HepG2 (cell line): Measurements from ENCODE around the gene NOC3L. TPM values are rescaled to one million over a fixed set of nuclear protein-coding genes. Genes with fewer than 3 reads are reported as not detected.

Experiments used
- ATAC-seq: fragments of 200-7000 bp; cut with Tn5 transposase; 3 replicates; pipeline ENCODE4 v1.9.1; 2020; ENCODE audit warnings: mild to moderate bottlenecking, moderate library complexity
- BruUV-seq: library from RNA; stranded (reverse); fragments of 400-500 nt; replicated peaks from 2 replicates; lab custom pipeline; 2021; lab: Mats Ljungman, UMichigan
- CTCF ChIA-PET: fragments of 300-600 bp; formaldehyde crosslinking; extraction: SDS; loops from one replicate; lab custom pipeline; 2021; ENCODE audit warnings: low total read pairs, inconsistent platforms, low intra/inter-chr PET ratio; lab: Yijun Ruan, JAX
- POLR2A ChIA-PET: fragments of 350-600 bp; sonication (Branson Sonifier 250); formaldehyde crosslinking; loops from one replicate; lab custom pipeline; 2020; ENCODE audit warnings: antibody characterized with exemption, inconsistent platforms; lab: Yijun Ruan, JAX
- DNase-seq: peaks from one replicate; pipeline ENCODE4 v3.0.0-alpha.2; 2015; ENCODE audit warnings: low spot score
- FAIRE-seq: peaks from 3 replicates; lab custom pipeline; 2011; peaks lifted over from hg19 to GRCh38; lab: Jason Lieb, UNC
- H2AFZ ChIP-seq: one replicate; pipeline ENCODE4 v1.6.1; 2011; ENCODE audit warnings: low read length, inconsistent platforms
- H3K27ac ChIP-seq: fragments of 300-600 bp; 3 replicates; pipeline ENCODE4 v1.8.0; 2011; ENCODE audit warnings: mixed run types, mild to moderate bottlenecking, mixed read lengths, low read length, inconsistent platforms; ENCODE audit not compliant: insufficient read depth; ENCODE audit errors: extremely low read length
- H3K27me3 ChIP-seq, 2 experiments: fragments of 200-600 bp in 1 of 2; 2 replicates in 1 of 2; 3 replicates in 1 of 2; pipeline versions ENCODE4 v1.6.0 to v1.8.0; 2011; ENCODE audit warnings: low read length in 2 of 2, mild to moderate bottlenecking in 2 of 2, moderate library complexity in 2 of 2, inconsistent platforms in 1 of 2; ENCODE audit not compliant: insufficient read depth in 2 of 2, control insufficient read depth in 1 of 2
- H3K36me3 ChIP-seq, 2 experiments: fragments of 200-600 bp in 1 of 2; replicated peaks in 1 of 2; 2 replicates in 1 of 2; 3 replicates in 1 of 2; pipeline versions ENCODE4 v1.5.1 to v1.8.0; 2011; ENCODE audit warnings: low read length in 2 of 2, inconsistent platforms in 1 of 2; ENCODE audit not compliant: insufficient read depth in 2 of 2, control insufficient read depth in 1 of 2
- H3K4me1 ChIP-seq: 2 replicates; pipeline ENCODE4 v1.5.1; 2012; ENCODE audit warnings: low read length, inconsistent platforms; ENCODE audit not compliant: insufficient read depth
- H3K4me2 ChIP-seq: 2 replicates; pipeline ENCODE4 v1.6.0; 2011; ENCODE audit warnings: low read depth, low read length, inconsistent platforms
- H3K4me3 ChIP-seq, 3 experiments: fragments of 200-600 bp in 1 of 3; sonication (generic), shearing (Covaris generic) in 1 of 3; replicated peaks in 1 of 3; 2 replicates each; pipeline ENCODE4 v1.5.1; 2011 to 2016; ENCODE audit warnings: low read length in 3 of 3, inconsistent platforms in 2 of 3, low read depth in 2 of 3, mild to moderate bottlenecking in 2 of 3, control low read depth in 1 of 3, mixed read lengths in 1 of 3; ENCODE audit not compliant: insufficient read depth in 1 of 3
- H3K79me2 ChIP-seq: one replicate; pipeline ENCODE4 v1.6.1; 2011; ENCODE audit warnings: low read length, inconsistent platforms; ENCODE audit not compliant: insufficient read depth
- H3K9ac ChIP-seq: 2 replicates; pipeline ENCODE4 v1.6.0; 2011; ENCODE audit warnings: mild to moderate bottlenecking, low read depth, low read length, inconsistent platforms; ENCODE audit not compliant: insufficient read depth
- H3K9me3 ChIP-seq: 2 replicates; pipeline ENCODE4 v1.5.1; 2012; ENCODE audit warnings: mild to moderate bottlenecking, low read length
- H4K20me1 ChIP-seq: 2 replicates; pipeline ENCODE4 v1.6.0; 2011; ENCODE audit warnings: inconsistent platforms, mild to moderate bottlenecking, low read length, moderate library complexity; ENCODE audit not compliant: insufficient read depth
- CERS6 ChIP-seq: sonication (generic); formaldehyde crosslinking; IDR thresholded peaks from 2 replicates; pipeline ENCODE4 v1.5.0; 2020; ENCODE audit warnings: missing genetic modification reagents
- HDAC1 ChIP-seq: sonication (generic); formaldehyde crosslinking; IDR thresholded peaks from 2 replicates; pipeline ENCODE4 v1.5.1; 2020; ENCODE audit warnings: mild to moderate bottlenecking, missing genetic modification reagents
- HINFP ChIP-seq: sonication (generic); formaldehyde crosslinking; IDR thresholded peaks from 2 replicates; pipeline ENCODE4 v1.4.0; 2020; ENCODE audit warnings: low read depth, mild to moderate bottlenecking, missing genetic modification reagents
- PCBP1 ChIP-seq: fragments of 200-400 bp; formaldehyde crosslinking; IDR thresholded peaks from 2 replicates; pipeline ENCODE4 v1.6.1; 2017; ENCODE audit warnings: mild to moderate bottlenecking, low read depth, low read length, borderline replicate concordance
- PTBP1 ChIP-seq: fragments of 200-400 bp; formaldehyde crosslinking; IDR thresholded peaks from 2 replicates; pipeline ENCODE4 v1.6.1; 2018; ENCODE audit warnings: low read length, low read depth; ENCODE audit not compliant: poor library complexity, severe bottlenecking
- RBFOX2 ChIP-seq: fragments of 200-400 bp; formaldehyde crosslinking; IDR thresholded peaks from 2 replicates; pipeline ENCODE4 v1.6.1; 2017; ENCODE audit warnings: low read depth, mild to moderate bottlenecking, low read length
- SIX4 ChIP-seq: sonication (generic); formaldehyde crosslinking; IDR thresholded peaks from 2 replicates; pipeline ENCODE4 v1.4.0; 2020; ENCODE audit warnings: missing genetic modification reagents
- SRY ChIP-seq: sonication (generic); formaldehyde crosslinking; IDR thresholded peaks from 2 replicates; pipeline ENCODE4 v1.8.0; 2022; ENCODE audit warnings: mild to moderate bottlenecking, missing genetic modification reagents
- STAG1 ChIP-seq: sonication (generic); formaldehyde crosslinking; IDR thresholded peaks from 2 replicates; pipeline ENCODE4 v1.4.0; 2020; ENCODE audit warnings: missing genetic modification reagents
- TMF1 ChIP-seq: sonication (generic); formaldehyde crosslinking; IDR thresholded peaks from 2 replicates; pipeline ENCODE4 v1.8.1; 2022; ENCODE audit warnings: low read depth, missing genetic modification reagents
- WIZ ChIP-seq: sonication (generic); formaldehyde crosslinking; IDR thresholded peaks from 2 replicates; pipeline ENCODE4 v1.5.1; 2020; ENCODE audit warnings: mild to moderate bottlenecking, missing genetic modification reagents
- ZBTB7B ChIP-seq: sonication (generic); formaldehyde crosslinking; IDR thresholded peaks from 2 replicates; pipeline ENCODE4 v1.4.0; 2020; ENCODE audit warnings: missing genetic modification reagents
- ZFY ChIP-seq: sonication (generic); formaldehyde crosslinking; IDR thresholded peaks from 2 replicates; pipeline ENCODE4 v1.4.0; 2020; ENCODE audit warnings: missing genetic modification reagents
- ZNF329 ChIP-seq: sonication (generic); formaldehyde crosslinking; IDR thresholded peaks from 2 replicates; pipeline ENCODE4 v1.9.0; 2021; ENCODE audit warnings: low read depth, mild to moderate bottlenecking, missing genetic modification reagents
- ZNF333 ChIP-seq: sonication (generic); formaldehyde crosslinking; IDR thresholded peaks from 2 replicates; pipeline ENCODE4 v1.4.0; 2020; ENCODE audit warnings: mild to moderate bottlenecking, missing genetic modification reagents, borderline replicate concordance
- ZNF446 ChIP-seq: sonication (generic); formaldehyde crosslinking; IDR thresholded peaks from 2 replicates; pipeline ENCODE4 v1.5.0; 2020; ENCODE audit warnings: mild to moderate bottlenecking, missing genetic modification reagents
- ZNF670 ChIP-seq: sonication (generic); formaldehyde crosslinking; IDR thresholded peaks from 2 replicates; pipeline ENCODE4 v1.8.0; 2022; ENCODE audit warnings: mild to moderate bottlenecking, missing genetic modification reagents, borderline replicate concordance
- ZNF770 ChIP-seq: sonication (generic); formaldehyde crosslinking; IDR thresholded peaks from 2 replicates; pipeline ENCODE4 v1.5.0; 2020; ENCODE audit warnings: mild to moderate bottlenecking, missing genetic modification reagents
- ZNF790 ChIP-seq: sonication (generic); formaldehyde crosslinking; IDR thresholded peaks from 2 replicates; pipeline ENCODE4 v1.8.0; 2022; ENCODE audit warnings: missing genetic modification reagents, mild to moderate bottlenecking, borderline replicate concordance
- ZSCAN31 ChIP-seq: sonication (generic); formaldehyde crosslinking; IDR thresholded peaks from 2 replicates; pipeline ENCODE4 v1.5.0; 2020; ENCODE audit warnings: low read depth, mild to moderate bottlenecking, missing genetic modification reagents
- WGBS: methylation state at CpG from one replicate; pipeline ENCODE4 v1.1.6; 2017; ENCODE audit warnings: low lambda C conversion rate; 5-methylcytosine and 5-hydroxymethylcytosine counted together
- in situ Hi-C: cut with HindIII; loops from 2 replicates; pipeline ENCODE4 v1.10.0; 2017; ENCODE audit warnings: low pct_unique_long_range_greater_than_20kb; ENCODE audit not compliant: extremely low pct_ligation_motif_present
- intact Hi-C: fragments of 100-400 bp; cut with micrococcal nuclease; formaldehyde crosslinking; loops from one replicate; pipeline ENCODE4 v1.10.0; 2022; ENCODE audit not compliant: unreplicated experiment
- polyA plus RNA-seq, 8 experiments: library from polyadenylated mRNA; depleted of rRNA in 3 of 8; stranded (reverse) in 7 of 8; unstranded in 1 of 8; fragments of >200 nt; fragmentation: Illumina TruSeq in 4 of 8; extraction: Trizol in 4 of 8; gene quantifications; 2 replicates each; pipeline versions ENCODE4 v1.2.1 to v1.2.3, GENCODE V29; 2011 to 2016; ENCODE audit warnings: low read depth in 4 of 8, missing spikeins in 1 of 8, mixed read lengths in 1 of 8; ENCODE audit not compliant: insufficient read depth in 1 of 8
- total RNA-seq, 5 experiments: library from RNA; depleted of rRNA; stranded (reverse); fragments of >200 nt; fragmentation: Illumina TruSeq; extraction: Trizol; gene quantifications; 2 replicates each; pipeline ENCODE4 v1.2.3, GENCODE V29; 2016; ENCODE audit warnings: low read depth in 1 of 5

Gene NOC3L
- total and polyA plus RNA-seq, 2 of the 13 experiments (the other 11 are each of a cell fraction or from before 2014, with no cell fraction given) = 7.8 to 36.6 TPM

- H3K27ac ChIP-seq = peak overlapping the region; percentile 92
- ATAC-seq = peak; percentile 74
- TSS peak; percentile 45 for BruUV-seq
- CTCF ChIA-PET = no interaction called here
- peak overlapping the region; percentile 87 for H3K9ac ChIP-seq
- WGBS = no CpG with 5 or more reads among the region's 77 CpGs
- no peaks in the 10 kb centered on the region for H3K36me3 ChIP-seq
- intact Hi-C loops = loop anchor here (1.0 to 5.0 kb wide), 2 partner anchors 39 to 41 kb away; partner anchors contain the start of gene NOC3L
- in situ Hi-C loops = loop anchor here (5.0 kb wide), 1 partner anchor 41 kb away; the partner anchor contains the start of gene NOC3L
- peak overlapping the region; percentile 97 for H3K4me2 ChIP-seq
- peaks cover 3% of the 10 kb centered on the region; the same call in 1 of the 2 replicates for H4K20me1 ChIP-seq
- POLR2A ChIA-PET = interaction anchor here (0.5 to 1.7 kb wide), 5 partner anchors 12 to 41 kb away, joined by 3 to 23 read pairs (median 4); partner anchors contain the start of gene NOC3L
- no peaks in the 10 kb centered on the region for H3K9me3 ChIP-seq
- H3K4me1 ChIP-seq = peaks cover 55% of the 10 kb centered on the region
- peak overlapping the region; percentile 92 to 97 (median 95) for H3K4me3 ChIP-seq
- peaks cover 40% of the 10 kb centered on the region for H3K79me2 ChIP-seq
- DNase-seq = peak; percentile 11
- H2AFZ ChIP-seq = no peak overlapping the region
- no peak for FAIRE-seq
- H3K27me3 ChIP-seq = no peaks in the 10 kb centered on the region; a peak in 1 of 5 replicates
- TF ChIP-seq ZNF446 (CRISPR knock-in tag) (peak; percentile 59; the same call in 1 of the 2 replicates), RBFOX2 (peak; percentile 11; the same call in 1 of the 2 replicates), TMF1 (CRISPR knock-in tag) (peak; percentile 43; the same call in 1 of the 2 replicates), STAG1 (CRISPR knock-in tag) (no peak), PTBP1 (peak; percentile 24), ZBTB7B (CRISPR knock-in tag) (0 out of 2 replicates have a peak, but pooled peaks have one; percentile 18), ZFY (CRISPR knock-in tag) (peak; percentile 70; the same call in 1 of the 2 replicates), HINFP (CRISPR knock-in tag) (0 out of 2 replicates have a peak, but pooled peaks have one; percentile 51), ZSCAN31 (CRISPR knock-in tag) (no peak), HDAC1 (CRISPR knock-in tag) (peak; percentile 3; the same call in 1 of the 2 replicates), ZNF329 (CRISPR knock-in tag) (peak; percentile 61; the same call in 1 of the 2 replicates), WIZ (CRISPR knock-in tag) (no peak), ZNF670 (CRISPR knock-in tag) (no peak), SIX4 (CRISPR knock-in tag) (no peak), ZNF790 (0 out of 2 replicates have a peak, but pooled peaks have one; percentile 46), SRY (peak; percentile 58; the same call in 1 of the 2 replicates), CERS6 (CRISPR knock-in tag) (no peak), ZNF770 (peak; percentile 36), ZNF333 (CRISPR knock-in tag) (no peak; the same call in 1 of the 2 replicates), PCBP1 (no peak)
Measured at GRCh38 chr10:94402843-94403379, 40.2 kb upstream of the NOC3L start.
